ENCODE measurements around the gene TLE5. TPM values are rescaled to one million over a fixed set of nuclear protein-coding genes. Genes with fewer than 3 reads are reported as not detected.

TLE5 gene
- total and polyA plus RNA-seq, 9 of the 15 experiments (the other 6 are each of a cell fraction or from before 2014, with no cell fraction given), result 2.0 to 347 (median 235) TPM

- TF ChIP-seq ZNF785 (CRISPR knock-in tag; IDR thresholded peaks at IDR 0.05) (no peak), RBFOX2 (IDR thresholded peaks at IDR 0.05; ENCODE audit: low read depth, low read length) (peak; percentile 32; the same call in 1 of the 2 replicates), PCBP1 (IDR thresholded peaks at IDR 0.05; ENCODE audit: low read depth, low read length, poor library complexity, severe bottlenecking) (no peak), ZNF79 (CRISPR knock-in tag; IDR thresholded peaks at IDR 0.05; ENCODE audit: low read depth) (no peak), PHF20 (IDR thresholded peaks at IDR 0.05; ENCODE audit: partially characterized antibody) (no peak), CLOCK (CRISPR knock-in tag; IDR thresholded peaks at IDR 0.05; ENCODE audit: borderline replicate concordance) (no peak), ZNF77 (CRISPR knock-in tag; IDR thresholded peaks at IDR 0.05) (no peak), ZNF134 (CRISPR knock-in tag; conservative IDR thresholded peaks at IDR 0.05) (no peak), ZNF707 (CRISPR knock-in tag; conservative IDR thresholded peaks at IDR 0.05) (no peak), UBTF (IDR thresholded peaks at IDR 0.05; ENCODE audit: borderline replicate concordance in 1 of 2, low read depth in 2 of 2, low read length in 2 of 2) (no peak)
Measured at GRCh38 chr19:3058009-3058820, 4.1 kb downstream of the TLE5 start (continued).

All from K562 (cell line).